Neural progenitor cell (in vitro differentiated cells): ENCODE measurements around the gene SURF1.

Source experiments
- EZH2phosphoT487 ChIP-seq: fragments of 200-600 bp; sonication (generic); IDR thresholded peaks from 2 replicates; pipeline ENCODE4 v1.6.1; 2017; ENCODE audit warnings: antibody characterized with exemption
- TF ChIP-seq, protein P1 (sequence below): fragments of 200-600 bp; sonication (generic); IDR thresholded peaks from 2 replicates; pipeline ENCODE4 v1.5.1; 2017; ENCODE audit warnings: antibody characterized with exemption, mild to moderate bottlenecking

DNA sequence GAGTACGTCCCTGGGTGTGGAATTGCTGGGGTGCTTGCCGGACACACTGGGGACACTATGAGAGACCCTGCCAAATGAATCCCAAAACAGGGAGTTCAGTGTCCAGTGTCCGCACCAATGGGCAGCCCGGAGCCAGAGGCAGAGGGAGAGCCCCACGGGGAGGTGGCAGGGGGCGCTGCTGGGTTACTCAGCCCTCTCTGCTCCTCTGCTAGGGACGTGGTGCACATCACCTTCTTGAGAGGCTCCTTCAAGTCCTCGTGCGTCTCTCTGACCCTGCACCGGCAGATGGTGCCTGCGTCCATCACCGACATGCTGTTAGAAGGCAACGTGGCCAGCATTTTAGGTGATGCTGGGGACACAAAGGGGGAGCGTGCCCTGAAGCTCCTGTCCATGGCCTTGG, 40.7 kb upstream of the SURF1 start:
- TF ChIP-seq, protein P1, sequence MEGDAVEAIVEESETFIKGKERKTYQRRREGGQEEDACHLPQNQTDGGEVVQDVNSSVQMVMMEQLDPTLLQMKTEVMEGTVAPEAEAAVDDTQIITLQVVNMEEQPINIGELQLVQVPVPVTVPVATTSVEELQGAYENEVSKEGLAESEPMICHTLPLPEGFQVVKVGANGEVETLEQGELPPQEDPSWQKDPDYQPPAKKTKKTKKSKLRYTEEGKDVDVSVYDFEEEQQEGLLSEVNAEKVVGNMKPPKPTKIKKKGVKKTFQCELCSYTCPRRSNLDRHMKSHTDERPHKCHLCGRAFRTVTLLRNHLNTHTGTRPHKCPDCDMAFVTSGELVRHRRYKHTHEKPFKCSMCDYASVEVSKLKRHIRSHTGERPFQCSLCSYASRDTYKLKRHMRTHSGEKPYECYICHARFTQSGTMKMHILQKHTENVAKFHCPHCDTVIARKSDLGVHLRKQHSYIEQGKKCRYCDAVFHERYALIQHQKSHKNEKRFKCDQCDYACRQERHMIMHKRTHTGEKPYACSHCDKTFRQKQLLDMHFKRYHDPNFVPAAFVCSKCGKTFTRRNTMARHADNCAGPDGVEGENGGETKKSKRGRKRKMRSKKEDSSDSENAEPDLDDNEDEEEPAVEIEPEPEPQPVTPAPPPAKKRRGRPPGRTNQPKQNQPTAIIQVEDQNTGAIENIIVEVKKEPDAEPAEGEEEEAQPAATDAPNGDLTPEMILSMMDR, result peak; percentile 62
- no peak for TF ChIP-seq EZH2phosphoT487
